Activated B cell treated with CpG ODN at 0.5 μM for 24 hours (primary cell): ENCODE data around the gene TEAD4. TPM values are rescaled to one million over a fixed set of nuclear protein-coding genes. Genes with fewer than 3 reads are reported as not detected.

ENCODE experiments used
- ATAC-seq: fragments of 200-7000 bp; cut with Tn5 transposase; one replicate; pipeline ENCODE4 v1.10.0; 2021; ENCODE audit warnings: low read depth, mild to moderate bottlenecking, moderate library complexity
- CTCF ChIA-PET: fragments of 350-600 bp; sonication (Branson Sonifier 250); formaldehyde crosslinking; loops from one replicate; lab custom pipeline; 2021; ENCODE audit warnings: antibody characterized with exemption; lab: Charles Lee
- POLR2A ChIA-PET: fragments of 350-600 bp; sonication (Branson Sonifier 250); formaldehyde crosslinking; loops from one replicate; lab custom pipeline; 2021; ENCODE audit warnings: antibody characterized with exemption; lab: Charles Lee
- DNase-seq: peaks from one replicate; pipeline ENCODE4 v3.0.0; 2022
- H3K27ac Mint-ChIP-seq: one replicate; pipeline ENCODE4 v1.8.0; 2020; ENCODE audit warnings: mixed read lengths
- H3K27me3 Mint-ChIP-seq: one replicate; pipeline ENCODE4 v1.8.0; 2021; ENCODE audit warnings: mixed read lengths
- H3K36me3 Mint-ChIP-seq: one replicate; pipeline ENCODE4 v1.8.0; 2021; ENCODE audit warnings: low read depth, mixed read lengths
- H3K4me1 Mint-ChIP-seq: one replicate; pipeline ENCODE4 v1.8.0; 2021; ENCODE audit warnings: mixed read lengths
- H3K4me3 Mint-ChIP-seq: one replicate; pipeline ENCODE4 v1.8.0; 2020; ENCODE audit warnings: mild to moderate bottlenecking, mixed read lengths
- H3K9me3 Mint-ChIP-seq: one replicate; pipeline ENCODE4 v1.8.0; 2020; ENCODE audit warnings: mixed read lengths
- CTCF ChIP-seq: fragments of 200-600 bp; IDR thresholded peaks from one replicate; pipeline ENCODE4 v1.8.0; 2022; ENCODE audit warnings: antibody characterized with exemption, mild to moderate bottlenecking
- intact Hi-C: fragments of 100-400 bp; cut with micrococcal nuclease; formaldehyde crosslinking; loops from one replicate; pipeline ENCODE4 v1.15.1; 2024
- total RNA-seq: library from RNA; stranded (reverse); gene quantifications from 2 replicates; pipeline ENCODE4 v1.2.3, GENCODE V29; 2022

The TEAD4 gene
- total RNA-seq, 1 donor from 2014 or later: not detected

GRCh38 chr12:3016191-3016590 lies 57.0 kb downstream of the TEAD4 start:
- intact Hi-C loops: no loop called here
- CTCF ChIA-PET: no interaction called here
- ATAC-seq (no peak), DNase-seq (no peak)
- no peaks in the 10 kb centered on the region for H3K36me3 Mint-ChIP-seq
- no peak for TF ChIP-seq CTCF
- H3K9me3 Mint-ChIP-seq: no peaks in the 10 kb centered on the region
- H3K27ac Mint-ChIP-seq: no peak overlapping the region
- no peaks in the 10 kb centered on the region for H3K4me1 Mint-ChIP-seq
- POLR2A ChIA-PET: no interaction called here
- peaks cover 3% of the 10 kb centered on the region for H3K27me3 Mint-ChIP-seq
- no peak overlapping the region for H3K4me3 Mint-ChIP-seq

GRCh38 chr12:3017281-3017680 lies 58.1 kb downstream of the TEAD4 start:
- Mint-ChIP-seq H3K27ac (no peak overlapping the region), H3K36me3 (no peaks in the 10 kb centered on the region), H3K9me3 (no peaks in the 10 kb centered on the region)

GRCh38 chr12:3018284-3019004 lies 59.2 kb downstream of the TEAD4 start:
- Mint-ChIP-seq H3K27me3 (peaks cover 3% of the 10 kb centered on the region), H3K4me3 (no peak overlapping the region), H3K27ac (no peak overlapping the region), H3K36me3 (no peaks in the 10 kb centered on the region), H3K4me1 (no peaks in the 10 kb centered on the region), H3K9me3 (no peaks in the 10 kb centered on the region)
- no peak for ATAC-seq
- ChIA-PET CTCF (no interaction called here), POLR2A (interaction anchor here (0.6 kb wide), 1 partner anchor 11 kb away, joined by 4 read pairs; no protein-coding TSS in a partner anchor)
- intact Hi-C loops: no loop called here
- no peak for TF ChIP-seq CTCF
- no peak for DNase-seq

More at GRCh38 chr12:3017281-3017680, 58.1 kb downstream of the TEAD4 start:
- Mint-ChIP-seq H3K4me3 (no peak overlapping the region), H3K27me3 (peaks cover 3% of the 10 kb centered on the region), H3K4me1 (no peaks in the 10 kb centered on the region)
- POLR2A ChIA-PET: no interaction called here
- TF ChIP-seq CTCF: no peak
- intact Hi-C loops: no loop called here
- DNase-seq: no peak
- CTCF ChIA-PET: no interaction called here
- ATAC-seq: no peak

GRCh38 chr12:3019005-3019680 lies 59.9 kb downstream of the TEAD4 start:
- Mint-ChIP-seq H3K27me3 (peaks cover 3% of the 10 kb centered on the region), H3K4me1 (no peaks in the 10 kb centered on the region), H3K36me3 (no peaks in the 10 kb centered on the region), H3K4me3 (no peak overlapping the region), H3K27ac (no peak overlapping the region), H3K9me3 (no peaks in the 10 kb centered on the region)
- no peak for DNase-seq
- POLR2A ChIA-PET: interaction anchor here (0.6 kb wide), 1 partner anchor 10 kb away, joined by 4 read pairs; no protein-coding TSS in a partner anchor
- CTCF ChIA-PET: no interaction called here
- TF ChIP-seq CTCF: no peak
- intact Hi-C loops: no loop called here
- ATAC-seq: no peak

GRCh38 chr12:3020399-3020798 lies 61.2 kb downstream of the TEAD4 start:
- no peaks in the 10 kb centered on the region for H3K9me3 Mint-ChIP-seq
- ChIA-PET CTCF (no interaction called here), POLR2A (no interaction called here)
- no peak overlapping the region for H3K27ac Mint-ChIP-seq
- H3K4me3 Mint-ChIP-seq: no peak overlapping the region
- no peak for TF ChIP-seq CTCF
- DNase-seq (no peak), ATAC-seq (no peak)
- no peaks in the 10 kb centered on the region for H3K36me3 Mint-ChIP-seq
- H3K27me3 Mint-ChIP-seq: no peaks in the 10 kb centered on the region
- intact Hi-C loops: no loop called here
- H3K4me1 Mint-ChIP-seq: no peaks in the 10 kb centered on the region
